HEK293T (cell line): Measurements from ENCODE around the gene OR2C3.
"Not testable (repeated sequence)": the region's sequence is repeated elsewhere in the genome, so short reads cannot be mapped to it uniquely, and the experiment has no call there.

Experiments used
- CTCF ChIA-PET: fragments of 350-600 bp; formaldehyde crosslinking; extraction: SDS; loops from one replicate; lab custom pipeline; 2021; ENCODE audit warnings: antibody characterized with exemption, inconsistent platforms; lab: Yijun Ruan, JAX
- POLR2A ChIA-PET: fragments of 350-600 bp; formaldehyde crosslinking; extraction: SDS; loops from one replicate; lab custom pipeline; 2020; ENCODE audit warnings: antibody characterized with exemption, inconsistent platforms; lab: Yijun Ruan, JAX
- DNase-seq: peaks from one replicate; pipeline ENCODE4 v3.0.0; 2012; ENCODE audit warnings: mixed read lengths; ENCODE audit errors: extremely low spot score
- ARNT ChIP-seq: fragments of 450-650 bp; IDR thresholded peaks from 2 replicates; pipeline ENCODE4 v1.6.1; 2017; ENCODE audit warnings: mild to moderate bottlenecking
- BHLHE40 ChIP-seq: fragments of 450-650 bp; IDR thresholded peaks from 2 replicates; pipeline ENCODE4 v1.6.1; 2016; ENCODE audit warnings: mild to moderate bottlenecking, moderate library complexity, borderline replicate concordance
- CTBP1 ChIP-seq: fragments of 450-650 bp; IDR thresholded peaks from 2 replicates; pipeline ENCODE4 v1.6.1; 2016; ENCODE audit warnings: borderline replicate concordance
- ELF4 ChIP-seq: fragments of 450-650 bp; IDR thresholded peaks from 2 replicates; pipeline ENCODE4 v1.6.1; 2017; ENCODE audit warnings: antibody characterized with exemption
- FOXA1 ChIP-seq: fragments of 450-650 bp; IDR thresholded peaks from 2 replicates; pipeline ENCODE4 v1.6.1; 2016; ENCODE audit warnings: mild to moderate bottlenecking
- FOXK2 ChIP-seq: fragments of 450-650 bp; IDR thresholded peaks from 2 replicates; pipeline ENCODE4 v1.6.1; 2016; ENCODE audit warnings: mild to moderate bottlenecking
- FOXM1 ChIP-seq: fragments of 450-650 bp; IDR thresholded peaks from 2 replicates; pipeline ENCODE4 v1.6.1; 2017; ENCODE audit warnings: mild to moderate bottlenecking, borderline replicate concordance
- HDGF ChIP-seq: fragments of 450-650 bp; IDR thresholded peaks from 2 replicates; pipeline ENCODE4 v1.6.1; 2017; ENCODE audit warnings: antibody characterized with exemption, borderline replicate concordance
- L3MBTL2 ChIP-seq: fragments of 450-650 bp; conservative IDR thresholded peaks from 2 replicates; pipeline ENCODE4 v1.6.1; 2016; ENCODE audit warnings: mild to moderate bottlenecking
- LEF1 ChIP-seq: fragments of 450-650 bp; IDR thresholded peaks from 2 replicates; pipeline ENCODE4 v1.6.1; 2017; ENCODE audit warnings: mild to moderate bottlenecking, borderline replicate concordance
- NFRKB ChIP-seq: fragments of 450-650 bp; IDR thresholded peaks from 2 replicates; pipeline ENCODE4 v1.6.1; 2016; ENCODE audit warnings: mild to moderate bottlenecking, moderate library complexity
- PKNOX1 ChIP-seq: fragments of 450-650 bp; IDR thresholded peaks from 2 replicates; pipeline ENCODE4 v1.6.1; 2016
- SP1 ChIP-seq: fragments of 450-650 bp; IDR thresholded peaks from 2 replicates; pipeline ENCODE4 v1.6.1; 2017
- SUZ12 ChIP-seq: fragments of 450-650 bp; IDR thresholded peaks from 2 replicates; pipeline ENCODE4 v1.6.1; 2016; ENCODE audit warnings: mild to moderate bottlenecking
- TARDBP ChIP-seq: fragments of 450-650 bp; IDR thresholded peaks from 2 replicates; pipeline ENCODE4 v1.6.1; 2016
- ZNF384 ChIP-seq: fragments of 450-650 bp; IDR thresholded peaks from 2 replicates; pipeline ENCODE4 v1.6.1; 2016

OR2C3 gene

GRCh38 chr1:247531937-247532336 lies 4.3 kb downstream of the OR2C3 start:
- ChIA-PET CTCF (no interaction called here), POLR2A (no interaction called here)
- TF ChIP-seq CTBP1, result no peak
- no peak for TF ChIP-seq NFRKB
- no peak for TF ChIP-seq ZNF384
- TF ChIP-seq SP1, result no peak
- peak; percentile 6 for DNase-seq

GRCh38 chr1:247530785-247531184 lies 5.5 kb downstream of the OR2C3 start:
- TF ChIP-seq LEF1 (no peak), FOXK2 (no peak), NFRKB (no peak), FOXM1 (no peak), TARDBP (no peak), ARNT (no peak), PKNOX1 (no peak), SP1 (no peak)
- ChIA-PET CTCF (no interaction called here), POLR2A (no interaction called here)

GRCh38 chr1:247529771-247530355 lies 6.4 kb downstream of the OR2C3 start:
- ChIA-PET POLR2A (no interaction called here), CTCF (no interaction called here)
- no peak for DNase-seq
- TF ChIP-seq FOXA1, result no peak
- TF ChIP-seq BHLHE40, result no peak
- no peak for TF ChIP-seq ARNT
- TF ChIP-seq FOXK2, result no peak
- TF ChIP-seq HDGF, result no peak
- no peak for TF ChIP-seq SUZ12
- TF ChIP-seq LEF1, result no peak
- TF ChIP-seq L3MBTL2, result no peak
- no peak for TF ChIP-seq TARDBP
- TF ChIP-seq SP1, result no peak
- no peak for TF ChIP-seq ELF4
- TF ChIP-seq PKNOX1, result no peak
- TF ChIP-seq NFRKB, result no peak
- TF ChIP-seq FOXM1, result no peak
- no peak for TF ChIP-seq ZNF384
- no peak for TF ChIP-seq CTBP1

More at GRCh38 chr1:247530785-247531184, 5.5 kb downstream of the OR2C3 start:
- DNase-seq, result no peak

DNA sequence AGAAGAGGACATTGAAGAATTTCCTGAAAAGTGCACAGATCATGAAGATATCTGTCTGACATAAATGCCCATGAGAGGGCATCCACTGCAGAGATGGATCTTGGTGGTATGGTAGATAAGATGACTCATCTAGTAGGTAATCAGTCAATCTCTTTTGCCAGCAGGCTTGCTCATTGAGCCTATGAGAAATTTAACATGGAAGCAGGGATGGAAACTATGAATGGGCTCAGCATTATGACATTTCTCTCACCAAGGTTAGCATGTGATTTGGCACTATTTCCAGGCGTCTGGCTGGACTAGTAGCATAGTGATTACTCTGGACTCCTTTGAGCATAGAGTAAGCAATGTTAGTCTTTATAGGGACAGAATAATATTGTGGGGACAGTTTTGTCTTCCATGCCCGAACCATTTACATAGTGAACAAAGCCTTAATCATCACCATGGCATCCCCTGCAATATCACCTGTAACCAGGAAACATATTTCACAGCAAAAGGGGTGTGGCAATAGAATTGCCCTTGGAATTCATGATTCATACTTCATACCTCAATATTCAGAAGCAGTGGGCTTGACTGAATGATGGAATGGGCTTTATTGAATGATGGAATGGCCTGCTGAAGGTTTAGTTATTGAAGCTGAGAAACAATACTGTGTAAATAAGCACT lies 7.3 kb downstream of the OR2C3 start:
- TF ChIP-seq SUZ12 (no peak), ZNF384 (no peak), TARDBP (no peak), BHLHE40 (no peak), PKNOX1 (no peak), HDGF (no peak), NFRKB (no peak), FOXM1 (no peak), L3MBTL2 (no peak), FOXA1 (no peak), LEF1 (no peak), ARNT (no peak), ELF4 (no peak), CTBP1 (no peak), SP1 (no peak), FOXK2 (no peak)
- no peak for DNase-seq
- ChIA-PET CTCF (no interaction called here), POLR2A (no interaction called here)

- DNase-seq, POLR2A ChIA-PET, CTCF ChIA-PET: not testable (repeated sequence)
These were observed 14.4 kb downstream of the OR2C3 start for GRCh38 chr1:247521886-247522285.

GRCh38 chr1:247518613-247518891 lies 17.7 kb downstream of the OR2C3 start:
- CTCF ChIA-PET, result no interaction called here
- TF ChIP-seq SUZ12 (no peak), L3MBTL2 (no peak), CTBP1 (no peak), FOXM1 (no peak)
- POLR2A ChIA-PET, result no interaction called here
- no peak for DNase-seq
